IMR-90 (cell line): Measurements from ENCODE around the gene COL6A5. TPM values are rescaled to one million over a fixed set of nuclear protein-coding genes. Genes with fewer than 3 reads are reported as not detected.

ENCODE experiments used
- ATAC-seq: fragments of 200-7000 bp; cut with Tn5 transposase; 2 replicates; pipeline ENCODE4 v1.9.1; 2020; ENCODE audit warnings: low read depth, mild to moderate bottlenecking, moderate library complexity
- BruUV-seq: library from RNA; stranded (reverse); fragments of 400-500 nt; replicated peaks from 2 replicates; lab custom pipeline; 2021; lab: Mats Ljungman, UMichigan
- CTCF ChIA-PET: fragments of 300-600 bp; formaldehyde crosslinking; extraction: SDS; loops from one replicate; lab custom pipeline; 2021; ENCODE audit warnings: antibody characterized with exemption; lab: Yijun Ruan, JAX
- POLR2A ChIA-PET: fragments of 300-600 bp; sonication (Branson Sonifier 250); formaldehyde crosslinking; loops from one replicate; lab custom pipeline; 2022; ENCODE audit warnings: antibody characterized with exemption; ENCODE audit not compliant: unreplicated experiment; lab: Charles Lee
- DNase-seq: peaks from one replicate; pipeline ENCODE4 v3.0.0; 2013
- H2AFZ ChIP-seq: replicated peaks from 2 replicates; pipeline ENCODE3; 2013; ENCODE audit warnings: low read length, mild to moderate bottlenecking; ENCODE audit not compliant: poor library complexity
- H2AK5ac ChIP-seq: 2 replicates; pipeline ENCODE4 v1.6.1; 2013; ENCODE audit warnings: low read depth, low read length, inconsistent platforms
- H2AK9ac ChIP-seq: replicated peaks from 2 replicates; pipeline ENCODE3; 2013; ENCODE audit warnings: mild to moderate bottlenecking, low read depth, low read length, moderate library complexity; ENCODE audit not compliant: poor library complexity
- H2BK120ac ChIP-seq: 2 replicates; pipeline ENCODE4 v1.6.1; 2013; ENCODE audit warnings: low read depth, low read length, inconsistent platforms
- H2BK15ac ChIP-seq: 3 replicates; pipeline ENCODE4 v1.6.1; 2013; ENCODE audit warnings: low read depth, low read length, inconsistent platforms
- H2BK20ac ChIP-seq: 2 replicates; pipeline ENCODE4 v1.6.1; 2013; ENCODE audit warnings: low read depth, mild to moderate bottlenecking, inconsistent platforms, low read length, moderate library complexity
- H2BK5ac ChIP-seq: 2 replicates; pipeline ENCODE4 v1.6.1; 2013; ENCODE audit warnings: mild to moderate bottlenecking, low read depth, low read length, inconsistent platforms; ENCODE audit not compliant: poor library complexity, severe bottlenecking
- H3K14ac ChIP-seq: replicated peaks from 2 replicates; pipeline ENCODE4 v1.6.1; 2013; ENCODE audit warnings: low read depth, low read length, inconsistent platforms
- H3K18ac ChIP-seq: 2 replicates; pipeline ENCODE4 v1.6.1; 2013; ENCODE audit warnings: low read depth, low read length, control low read depth
- H3K23ac ChIP-seq: 2 replicates; pipeline ENCODE4 v1.6.1; 2013; ENCODE audit warnings: low read depth, low read length, inconsistent platforms
- H3K27ac ChIP-seq: 2 replicates; pipeline ENCODE4 v1.5.1; 2013; ENCODE audit warnings: mild to moderate bottlenecking, control low read depth, low read length; ENCODE audit not compliant: insufficient read depth
- H3K27me3 ChIP-seq: 2 replicates; pipeline ENCODE4 v1.6.1; 2013; ENCODE audit warnings: low read length; ENCODE audit not compliant: control insufficient read depth, insufficient read depth
- H3K36me3 ChIP-seq: 2 replicates; pipeline ENCODE4 v1.6.1; 2013; ENCODE audit warnings: low read length, mixed read lengths; ENCODE audit not compliant: control insufficient read depth, insufficient read depth
- H3K4ac ChIP-seq: 2 replicates; pipeline ENCODE4 v1.6.1; 2013; ENCODE audit warnings: low read depth, low read length, inconsistent platforms
- H3K4me1 ChIP-seq: 2 replicates; pipeline ENCODE4 v1.6.1; 2013; ENCODE audit warnings: low read length, mixed read lengths; ENCODE audit not compliant: control insufficient read depth, insufficient read depth
- H3K4me2 ChIP-seq: 2 replicates; pipeline ENCODE4 v1.6.1; 2013; ENCODE audit warnings: low read depth, mild to moderate bottlenecking, control low read depth, low read length, moderate library complexity
- H3K4me3 ChIP-seq: 2 replicates; pipeline ENCODE4 v1.5.1; 2013; ENCODE audit warnings: low read depth, mild to moderate bottlenecking, control low read depth, low read length, moderate library complexity; ENCODE audit not compliant: insufficient read depth
- H3K56ac ChIP-seq: 2 replicates; pipeline ENCODE4 v1.6.1; 2013; ENCODE audit warnings: low read length, inconsistent platforms; ENCODE audit not compliant: insufficient read depth; ENCODE audit errors: extremely low read depth
- H3K79me1 ChIP-seq, 2 experiments: 2 replicates each; pipeline ENCODE4 v1.6.1; 2013; ENCODE audit warnings: low read length in 2 of 2, inconsistent platforms in 1 of 2, low read depth in 1 of 2
- H3K9ac ChIP-seq: 2 replicates; pipeline ENCODE4 v1.6.1; 2013; ENCODE audit warnings: low read depth, low read length, control low read depth
- H3K9me1 ChIP-seq: 2 replicates; pipeline ENCODE4 v1.6.1; 2013; ENCODE audit warnings: low read length, inconsistent platforms; ENCODE audit not compliant: insufficient read depth
- H3K9me3 ChIP-seq: 2 replicates; pipeline ENCODE4 v1.6.1; 2013; ENCODE audit warnings: low read length; ENCODE audit not compliant: control insufficient read depth, insufficient read depth
- H4K20me1 ChIP-seq: 2 replicates; pipeline ENCODE4 v1.6.1; 2013; ENCODE audit warnings: low read length, inconsistent platforms; ENCODE audit not compliant: insufficient read depth
- H4K5ac ChIP-seq: 2 replicates; pipeline ENCODE4 v1.6.1; 2013; ENCODE audit warnings: mild to moderate bottlenecking, low read depth, low read length, control low read depth
- H4K8ac ChIP-seq, 2 experiments: 2 replicates each; pipeline ENCODE4 v1.6.1; 2013; ENCODE audit warnings: low read depth in 2 of 2, low read length in 2 of 2, control low read depth in 1 of 2, inconsistent platforms in 1 of 2
- H4K91ac ChIP-seq: 2 replicates; pipeline ENCODE4 v1.6.1; 2013; ENCODE audit warnings: low read depth, low read length, inconsistent platforms; ENCODE audit not compliant: insufficient read depth
- BHLHE40 ChIP-seq: fragments of 150-350 bp; IDR thresholded peaks from 2 replicates; pipeline ENCODE4 v1.6.1; 2016; ENCODE audit warnings: mild to moderate bottlenecking, low read depth, low read length
- CEBPB ChIP-seq: IDR thresholded peaks from 2 replicates; pipeline ENCODE4 v1.6.1; 2012; ENCODE audit warnings: low read depth, low read length, improper control_type of control experiment
- CTCF ChIP-seq: conservative IDR thresholded peaks from 2 replicates; pipeline ENCODE4 v1.5.1; 2012; ENCODE audit warnings: mild to moderate bottlenecking, low read depth, low read length, improper control_type of control experiment
- MXI1 ChIP-seq: IDR thresholded peaks from 2 replicates; pipeline ENCODE4 v1.6.1; 2012; ENCODE audit warnings: low read depth, mild to moderate bottlenecking, low read length, moderate library complexity, borderline replicate concordance
- POLR2A ChIP-seq: IDR thresholded peaks from 2 replicates; pipeline ENCODE4 v1.6.1; 2012; ENCODE audit warnings: mild to moderate bottlenecking, low read depth, low read length
- RAD21 ChIP-seq: IDR thresholded peaks from 2 replicates; pipeline ENCODE4 v1.6.1; 2012; ENCODE audit warnings: low read length, improper control_type of control experiment
- RFX5 ChIP-seq: IDR thresholded peaks from 2 replicates; pipeline ENCODE4 v1.8.0; 2012; ENCODE audit warnings: low read depth, mild to moderate bottlenecking, low read length, moderate library complexity
- SMC3 ChIP-seq: fragments of 150-350 bp; IDR thresholded peaks from 2 replicates; pipeline ENCODE4 v1.6.1; 2016; ENCODE audit warnings: low read depth, mild to moderate bottlenecking, antibody characterized with exemption, low read length, moderate library complexity
- WGBS, 2 experiments: methylation state at CpG; one replicate each; pipeline versions ENCODE4 v1.1.5 to v1.1.7; 2013; ENCODE audit warnings: missing lambda C conversion rate in 2 of 2; ENCODE audit not compliant: insufficient read length in 1 of 2; ENCODE audit errors: extremely low coverage in 2 of 2; 5-methylcytosine and 5-hydroxymethylcytosine counted together
- dilution Hi-C: fragments of 300-500 bp; cut with HindIII; formaldehyde crosslinking; loops from one replicate; pipeline ENCODE4 v1.14.3; 2018; ENCODE audit warnings: low sequenced_read_pairs; ENCODE audit not compliant: unreplicated experiment
- in situ Hi-C: fragments of 300-500 bp; cut with MboI; formaldehyde crosslinking; loops from 3 replicates; pipeline ENCODE4 v1.14.3; 2019; ENCODE audit warnings: low sequenced_read_pairs, inconsistent platforms, mixed read lengths
- intact Hi-C: fragments of 100-400 bp; cut with micrococcal nuclease; formaldehyde crosslinking; loops from 2 replicates; pipeline ENCODE4 v1.10.0; 2022
- polyA plus RNA-seq, 3 experiments: library from polyadenylated mRNA; depleted of rRNA; stranded (reverse); fragments of >200 nt; gene quantifications; 2 replicates each; pipeline ENCODE4 v1.2.3, GENCODE V29; 2012; ENCODE audit warnings: low replicate concordance in 1 of 3
- total RNA-seq: library from RNA; depleted of rRNA; stranded (reverse); fragments of >200 nt; gene quantifications from 2 replicates; pipeline ENCODE4 v1.2.3, GENCODE V29; 2012

The COL6A5 gene
- total and polyA plus RNA-seq, 2 of the 4 experiments (the other 2 are of a cell fraction): not detected

GRCh38 chr3:130414457-130414856, 69.0 kb downstream of the COL6A5 start:
- intact Hi-C loops (no loop called here), in situ Hi-C loops (no loop called here), dilution Hi-C loops (no loop called here)
- Histone ChIP-seq H3K14ac (no peak overlapping the region), H3K4me2 (no peak overlapping the region), H2AFZ (no peak overlapping the region), H3K4me3 (no peak overlapping the region), H3K36me3 (no peaks in the 10 kb centered on the region), H2AK5ac (no peak overlapping the region), H2AK9ac (no peak overlapping the region), H3K23ac (no peak overlapping the region), H3K4me1 (no peaks in the 10 kb centered on the region), H4K20me1 (no peaks in the 10 kb centered on the region), H3K27ac (no peak overlapping the region), H4K91ac (no peak overlapping the region), H2BK5ac (no peak overlapping the region), H2BK20ac (no peak overlapping the region), H3K9me3 (no peaks in the 10 kb centered on the region), H3K9me1 (no peaks in the 10 kb centered on the region), H3K4ac (no peak overlapping the region), H2BK120ac (no peak overlapping the region), H3K9ac (no peak overlapping the region), H2BK15ac (no peak overlapping the region), H4K5ac (no peak overlapping the region), H3K27me3 (no peaks in the 10 kb centered on the region), H3K18ac (no peak overlapping the region), H3K56ac (no peak overlapping the region), H3K79me1 (no peaks in the 10 kb centered on the region), H4K8ac (no peak overlapping the region)
- no CpG with 5 or more reads among the region's 4 CpGs for WGBS, 2 experiments
- ChIA-PET CTCF (no interaction called here), POLR2A (no interaction called here)
- DNase-seq: no peak
- no peak for ATAC-seq
- no TSS peak for BruUV-seq
- TF ChIP-seq POLR2A: no peak
- TF ChIP-seq BHLHE40: no peak
- no peak for TF ChIP-seq RFX5
- TF ChIP-seq CTCF: no peak
- no peak for TF ChIP-seq RAD21
- no peak for TF ChIP-seq MXI1
- TF ChIP-seq CEBPB: no peak
- TF ChIP-seq SMC3: no peak
